GM19043 (cell line): Measurements from ENCODE around the gene TASOR.

Source experiments
- ATAC-seq: cut with Tn5 transposase; IDR thresholded peaks from one replicate; pipeline ENCODE4 v1.9.1; 2021; ENCODE audit warnings: low read depth; ENCODE audit not compliant: unreplicated experiment

Gene TASOR

GRCh38 chr3:56689303-56689702 lies 6.2 kb upstream of the TASOR start:
- ATAC-seq = no peak

GRCh38 chr3:56688191-56688590 lies 5.1 kb upstream of the TASOR start:
- no peak for ATAC-seq

DNA sequence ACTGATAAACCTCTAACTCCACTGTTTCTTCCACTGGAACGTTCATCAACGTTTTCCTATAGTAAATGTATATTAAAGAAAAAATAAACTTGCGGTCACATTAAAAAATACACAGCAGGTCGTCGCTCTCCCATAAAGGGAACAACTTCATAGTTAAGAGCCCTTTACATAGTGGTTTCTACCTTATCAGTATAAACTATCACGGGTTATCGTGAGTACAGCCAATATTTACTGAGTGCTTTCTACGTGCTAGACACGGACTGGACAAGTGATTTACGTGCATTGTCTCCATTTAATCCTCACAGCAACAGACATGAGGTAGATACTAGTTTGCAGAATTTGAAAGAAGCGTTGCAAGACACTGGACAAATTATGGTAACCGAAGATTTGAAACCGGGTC lies 964 bp upstream of the TASOR start:
- no peak for ATAC-seq

DNA sequence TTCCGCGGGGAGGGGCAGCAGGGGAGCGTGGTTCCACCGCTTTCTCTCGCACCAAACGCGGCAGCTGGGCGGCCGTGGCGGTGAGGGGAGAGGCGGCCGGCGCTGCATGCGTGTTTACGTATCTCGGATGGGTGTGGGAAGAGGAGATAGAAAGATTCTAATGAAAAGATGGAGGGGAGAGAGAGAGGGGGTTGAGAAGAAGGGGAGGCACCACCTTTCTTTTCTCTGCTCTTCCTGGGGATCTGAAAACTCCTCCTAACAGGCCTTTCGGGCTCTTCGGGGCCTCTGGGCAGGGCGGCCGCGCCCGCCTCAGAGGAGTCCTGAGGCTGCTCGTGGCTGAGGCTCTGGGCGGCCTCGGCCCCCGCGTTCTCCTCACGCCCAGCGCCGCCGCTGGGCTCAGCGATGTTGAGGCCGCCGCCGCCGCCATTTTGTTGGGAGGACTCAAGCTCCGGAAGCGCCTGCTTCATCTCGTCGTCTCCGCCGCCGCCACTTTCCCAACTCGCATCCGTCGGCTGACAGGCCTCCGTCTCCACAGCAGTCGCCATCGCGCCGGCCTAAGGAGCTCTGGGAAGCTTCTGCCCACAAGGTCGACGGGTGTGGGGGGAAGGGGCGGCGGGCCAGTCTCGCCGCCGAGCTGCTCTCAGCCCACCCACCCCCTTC lies 473 bp downstream of the TASOR start:
- ATAC-seq = peak; percentile 59

DNA sequence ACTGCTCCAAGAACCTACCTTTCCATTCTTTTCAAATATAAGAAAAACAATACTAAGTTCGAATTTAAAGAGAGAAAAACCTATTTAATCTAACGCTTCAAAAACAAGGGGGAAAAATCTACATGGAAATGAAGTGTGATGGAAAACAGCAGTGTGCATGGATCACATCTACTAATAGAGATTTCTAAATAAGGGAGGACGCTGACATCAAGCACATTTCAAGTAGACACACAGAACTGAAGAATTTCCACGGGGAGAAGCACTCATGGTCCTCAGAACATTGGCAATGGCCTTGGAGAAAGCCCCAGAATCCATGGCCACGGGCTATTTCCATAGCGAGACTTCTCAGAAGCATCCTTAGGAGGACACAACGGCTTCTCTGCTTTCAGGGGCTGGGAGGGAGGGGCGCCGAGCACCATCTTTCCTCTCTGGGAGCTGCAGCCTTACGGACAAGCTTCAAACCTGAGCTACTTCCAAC lies 1.0 kb downstream of the TASOR start:
- no peak for ATAC-seq

DNA sequence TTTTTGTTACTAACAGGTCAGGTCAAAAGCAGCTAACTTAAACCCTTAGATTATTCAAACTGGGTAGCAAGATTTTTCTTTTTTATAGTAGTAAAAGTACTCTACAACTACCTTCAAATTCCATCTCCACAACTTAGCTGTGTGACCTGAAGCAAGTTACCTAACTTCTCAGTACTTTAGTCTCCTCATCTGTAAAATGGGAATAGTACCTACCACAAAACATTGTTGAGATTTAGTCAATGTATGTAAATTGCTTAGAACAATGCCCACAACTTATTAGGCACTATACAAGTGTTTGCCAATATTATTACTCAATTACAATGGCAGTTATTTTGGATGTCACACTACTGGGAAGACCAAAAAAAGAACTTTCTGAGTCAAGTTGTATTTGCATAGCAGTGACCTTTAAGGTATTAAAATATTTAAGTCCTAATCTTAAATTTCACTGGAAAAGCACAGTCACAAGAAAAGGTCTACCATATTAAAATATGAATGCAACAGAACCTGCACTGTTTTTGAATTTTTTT lies 2.9 kb downstream of the TASOR start:
- no peak for ATAC-seq

- peak; percentile 88 for ATAC-seq
Measured at GRCh38 chr3:56677286-56677685, 5.8 kb downstream of the TASOR start.

DNA sequence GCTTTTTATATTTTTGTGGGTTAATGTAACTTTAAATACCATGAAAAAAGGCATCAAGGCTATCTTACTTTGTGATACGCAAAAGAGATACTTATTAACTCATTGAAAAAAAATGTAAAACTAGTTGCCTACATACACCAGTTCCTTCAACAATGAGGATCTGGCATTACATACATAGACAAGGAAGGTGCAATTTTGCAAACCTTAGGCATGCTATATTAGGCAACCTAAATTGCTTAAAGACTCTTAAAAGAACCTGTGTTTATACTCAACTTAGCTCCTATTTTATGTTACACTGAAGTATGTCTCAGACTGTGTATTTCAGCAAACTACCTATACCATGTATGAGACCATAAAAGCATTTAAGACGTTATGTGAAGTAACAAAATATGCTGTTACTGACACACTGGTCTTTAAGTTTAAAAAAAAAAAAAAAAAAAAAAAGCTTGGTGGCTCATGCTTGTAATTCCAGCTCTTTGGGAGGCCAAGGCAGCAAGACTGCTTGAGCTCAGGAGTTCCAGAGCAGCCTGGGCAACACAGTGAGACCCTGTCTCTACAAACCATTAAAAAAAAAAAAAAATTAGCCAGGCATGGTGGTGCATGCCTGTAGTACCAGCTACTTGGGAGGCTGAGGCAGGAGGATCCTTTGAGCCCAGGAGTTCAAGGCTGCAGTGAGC lies 9.1 kb downstream of the TASOR start:
- no peak for ATAC-seq

- no peak for ATAC-seq
Measured at GRCh38 chr3:56667973-56668579, 15.0 kb downstream of the TASOR start.

- ATAC-seq = no peak
Measured at GRCh38 chr3:56664823-56665222, 18.2 kb downstream of the TASOR start.

- no peak for ATAC-seq
Measured at GRCh38 chr3:56655709-56656108, 27.4 kb downstream of the TASOR start.

DNA sequence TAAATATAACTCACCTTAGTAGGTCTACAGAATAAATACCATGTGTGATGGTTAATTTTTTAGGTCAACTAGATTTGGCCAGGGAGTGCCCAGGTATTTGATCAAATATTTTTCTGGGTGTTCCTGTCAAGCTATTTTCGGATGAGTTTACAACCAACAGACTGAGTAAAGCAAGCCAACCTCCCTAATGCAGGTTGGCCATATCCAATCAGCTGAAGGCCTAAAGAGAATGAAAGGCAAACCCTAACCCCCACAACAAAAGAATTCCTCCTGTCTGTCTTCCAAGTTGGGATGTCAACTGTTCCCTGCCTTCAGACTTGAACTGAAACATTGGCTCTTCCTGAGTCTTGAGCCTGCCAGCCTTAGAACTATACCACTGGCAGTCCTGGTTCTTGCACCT lies 28.6 kb downstream of the TASOR start:
- no peak for ATAC-seq

GRCh38 chr3:56645407-56645806 lies 37.7 kb downstream of the TASOR start:
- no peak for ATAC-seq

- ATAC-seq = no peak
Measured at GRCh38 chr3:56633602-56634535, 49.2 kb downstream of the TASOR start.
